GM18909 (cell line): Measurements from ENCODE around the gene NDUFAF7.
"Not testable (repeated sequence)": the region's sequence is repeated elsewhere in the genome, so short reads cannot be mapped to it uniquely, and the experiment has no call there.

Experiments
- ATAC-seq: cut with Tn5 transposase; IDR thresholded peaks from one replicate; pipeline ENCODE4 v1.9.1; 2021; ENCODE audit warnings: mild to moderate bottlenecking; ENCODE audit not compliant: unreplicated experiment, poor library complexity

Gene NDUFAF7, protein sequence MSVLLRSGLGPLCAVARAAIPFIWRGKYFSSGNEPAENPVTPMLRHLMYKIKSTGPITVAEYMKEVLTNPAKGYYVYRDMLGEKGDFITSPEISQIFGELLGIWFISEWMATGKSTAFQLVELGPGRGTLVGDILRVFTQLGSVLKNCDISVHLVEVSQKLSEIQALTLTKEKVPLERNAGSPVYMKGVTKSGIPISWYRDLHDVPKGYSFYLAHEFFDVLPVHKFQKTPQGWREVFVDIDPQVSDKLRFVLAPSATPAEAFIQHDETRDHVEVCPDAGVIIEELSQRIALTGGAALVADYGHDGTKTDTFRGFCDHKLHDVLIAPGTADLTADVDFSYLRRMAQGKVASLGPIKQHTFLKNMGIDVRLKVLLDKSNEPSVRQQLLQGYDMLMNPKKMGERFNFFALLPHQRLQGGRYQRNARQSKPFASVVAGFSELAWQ

GRCh38 chr2:37231241-37232130 is at the start of gene NDUFAF7, which contains the start of gene CEBPZ:
NDUFAF7 (plus strand) TSS chr2:37231658; CDS start chr2:37231706, 48 bp downstream.
CEBPZ (minus strand) TSS chr2:37231596; CDS start chr2:37231567, 29 bp downstream.
- peak; percentile 96 for ATAC-seq

GRCh38 chr2:37181726-37182684 is 49.5 kb upstream of the NDUFAF7 start:
- no peak for ATAC-seq

GRCh38 chr2:37188570-37188969 is 42.9 kb upstream of the NDUFAF7 start, which contains the start of gene SULT6B1:
SULT6B1 (minus strand) TSS chr2:37188670; CDS start chr2:37188640, 30 bp downstream.
- no peak for ATAC-seq

GRCh38 chr2:37189452-37190153 is 41.9 kb upstream of the NDUFAF7 start:
- ATAC-seq = no peak

DNA sequence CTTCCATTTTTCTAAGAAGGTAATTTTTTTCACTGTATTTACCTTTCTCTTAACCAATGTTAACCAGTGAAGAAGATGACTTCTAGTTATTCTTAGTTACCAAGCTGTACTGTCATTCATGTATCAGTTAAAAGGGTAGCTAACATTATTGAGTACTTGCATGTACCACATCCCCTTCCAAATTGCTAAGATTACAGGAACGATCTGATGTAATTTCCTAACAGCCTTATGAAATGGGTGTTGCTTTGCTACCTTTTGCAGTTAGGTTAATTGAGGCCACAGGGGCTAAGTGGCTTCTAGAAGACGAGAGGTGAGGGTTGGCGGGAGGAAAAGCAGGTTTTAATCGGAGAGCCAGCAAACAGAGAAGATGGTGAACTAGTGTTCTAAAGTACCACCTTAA is 41.2 kb upstream of the NDUFAF7 start:
- ATAC-seq = no peak

DNA sequence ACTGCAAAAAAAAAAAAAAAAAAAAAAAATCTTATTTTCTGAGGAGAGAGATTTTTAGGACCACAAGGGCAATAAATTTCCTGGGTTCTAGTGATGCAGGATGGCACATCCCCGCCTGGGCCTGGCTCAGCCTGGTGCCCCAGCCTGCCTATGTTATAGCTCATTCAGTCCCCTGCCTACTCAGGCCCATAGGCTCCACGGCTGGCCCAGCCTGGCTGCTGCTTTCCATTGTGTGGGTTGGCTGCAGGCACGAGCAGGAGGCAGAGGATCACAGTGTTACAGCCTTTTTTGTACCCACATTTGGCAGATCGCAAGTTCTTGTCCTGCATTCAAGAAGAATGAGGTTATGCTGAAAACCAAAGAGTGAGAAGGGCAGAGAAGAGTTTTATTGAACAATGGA is 40.2 kb upstream of the NDUFAF7 start:
- ATAC-seq = no peak

DNA sequence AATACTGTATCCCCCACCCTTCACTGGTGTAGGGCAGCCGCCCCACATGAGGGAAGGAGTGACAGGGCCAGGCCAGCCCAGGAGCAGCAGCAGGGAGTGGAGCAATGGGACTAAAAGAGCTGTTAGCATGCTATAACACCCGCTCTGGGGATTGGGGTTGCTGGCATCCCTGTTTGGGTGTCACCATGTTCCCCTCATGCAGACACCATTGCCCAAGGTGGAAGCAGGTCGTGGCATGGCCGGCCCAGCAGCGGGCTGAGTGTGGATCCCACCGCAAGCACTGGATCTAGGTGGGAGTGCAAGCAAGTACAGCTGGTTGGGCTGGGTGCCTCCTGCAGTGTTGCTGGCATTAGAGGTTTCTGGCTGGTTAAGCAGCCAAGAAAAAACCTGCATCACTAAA is 39.7 kb upstream of the NDUFAF7 start:
- ATAC-seq = no peak

DNA sequence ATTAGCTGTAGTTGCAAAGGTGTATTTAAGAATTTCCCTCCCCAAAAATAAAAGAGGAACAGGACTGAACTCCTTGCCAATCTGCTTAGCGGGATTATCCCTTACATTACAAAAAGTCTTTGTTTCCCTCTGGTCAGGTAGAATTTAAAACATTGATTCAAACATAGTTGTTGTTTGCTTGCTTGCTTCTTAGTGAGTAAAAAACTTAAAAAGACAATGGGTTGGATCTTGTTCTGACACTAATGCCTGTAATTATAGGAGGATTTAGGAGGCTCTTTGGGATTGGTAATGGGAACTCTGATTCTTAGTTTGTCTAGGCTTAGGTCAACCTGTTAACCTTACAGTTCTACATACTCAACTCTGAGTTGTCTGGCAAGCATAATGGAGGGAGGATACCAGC is 38.9 kb upstream of the NDUFAF7 start:
- no peak for ATAC-seq

DNA sequence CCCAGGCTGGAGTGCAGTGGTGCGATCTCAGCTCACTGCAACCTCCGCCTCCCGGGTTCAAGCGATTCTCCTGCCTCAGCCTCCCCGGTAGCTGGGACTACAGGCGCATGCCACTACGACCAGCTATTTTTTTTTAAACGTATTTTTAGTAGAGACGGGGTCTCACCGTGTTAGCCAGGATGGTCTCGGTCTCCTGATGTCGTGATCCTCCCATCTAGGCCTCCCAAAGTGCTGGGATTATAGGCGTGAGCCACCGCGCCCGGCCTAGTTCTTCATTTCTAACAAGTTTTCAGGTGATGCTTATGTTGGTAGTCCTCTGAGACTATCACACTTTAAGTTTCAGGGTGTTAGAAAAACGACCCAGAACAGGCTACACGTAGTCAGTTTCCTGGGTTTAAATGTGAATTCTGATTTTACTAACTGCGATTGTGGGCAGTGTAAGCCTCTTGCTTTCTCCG is 35.6 kb upstream of the NDUFAF7 start:
- ATAC-seq = not testable (repeated sequence)

GRCh38 chr2:37196320-37197195 is 34.9 kb upstream of the NDUFAF7 start, which contains the start of gene CEBPZOS:
CEBPZOS (plus strand) TSS chr2:37196496; CDS start chr2:37199705, 3,209 bp downstream.
- peak; percentile 84 for ATAC-seq

- no peak for ATAC-seq
Observed at GRCh38 chr2:37198681-37199065, 32.8 kb upstream of the NDUFAF7 start.

DNA sequence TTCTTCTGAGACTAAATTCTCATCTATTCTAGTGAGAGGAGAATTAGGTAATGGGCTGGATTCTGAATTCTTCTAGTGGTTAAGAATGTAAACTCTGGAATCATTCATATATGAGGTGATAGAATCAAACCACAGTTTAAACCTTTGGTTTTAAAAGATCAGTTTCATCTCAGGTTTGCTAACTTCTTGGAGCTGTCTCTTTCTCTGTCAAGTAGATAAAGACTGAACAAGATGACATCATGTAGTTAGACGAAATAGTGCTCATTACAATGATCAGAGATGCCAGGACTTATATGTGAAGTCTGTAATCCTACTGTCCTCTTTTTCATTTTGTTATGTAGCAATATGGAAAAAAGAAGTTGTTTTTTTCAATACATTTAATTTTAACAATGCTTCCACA is 30.2 kb upstream of the NDUFAF7 start:
- no peak for ATAC-seq

DNA sequence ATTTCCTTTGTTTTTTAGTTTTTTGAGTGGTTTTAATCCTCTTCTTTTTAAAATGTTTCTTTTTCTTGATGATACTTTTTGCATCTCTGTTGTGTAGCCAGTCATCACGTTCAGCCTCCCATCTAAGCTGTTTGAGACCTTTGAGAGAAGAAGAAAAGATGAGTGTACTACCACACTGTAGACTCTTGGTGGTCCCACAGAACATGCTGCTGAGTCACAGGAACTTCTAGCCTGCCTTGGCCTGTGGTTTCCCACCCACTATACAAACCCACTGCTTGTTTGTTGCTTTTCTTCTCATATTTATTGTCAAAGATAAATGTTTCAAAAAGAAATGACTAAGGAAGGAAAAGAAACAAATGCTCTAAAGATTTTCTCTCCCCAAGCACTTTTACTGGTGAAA is 29.7 kb upstream of the NDUFAF7 start:
- no peak for ATAC-seq

- no peak for ATAC-seq
Observed at GRCh38 chr2:37203708-37204107, 27.8 kb upstream of the NDUFAF7 start.

- ATAC-seq = not testable (repeated sequence)
Observed at GRCh38 chr2:37205071-37205661, 26.3 kb upstream of the NDUFAF7 start.

DNA sequence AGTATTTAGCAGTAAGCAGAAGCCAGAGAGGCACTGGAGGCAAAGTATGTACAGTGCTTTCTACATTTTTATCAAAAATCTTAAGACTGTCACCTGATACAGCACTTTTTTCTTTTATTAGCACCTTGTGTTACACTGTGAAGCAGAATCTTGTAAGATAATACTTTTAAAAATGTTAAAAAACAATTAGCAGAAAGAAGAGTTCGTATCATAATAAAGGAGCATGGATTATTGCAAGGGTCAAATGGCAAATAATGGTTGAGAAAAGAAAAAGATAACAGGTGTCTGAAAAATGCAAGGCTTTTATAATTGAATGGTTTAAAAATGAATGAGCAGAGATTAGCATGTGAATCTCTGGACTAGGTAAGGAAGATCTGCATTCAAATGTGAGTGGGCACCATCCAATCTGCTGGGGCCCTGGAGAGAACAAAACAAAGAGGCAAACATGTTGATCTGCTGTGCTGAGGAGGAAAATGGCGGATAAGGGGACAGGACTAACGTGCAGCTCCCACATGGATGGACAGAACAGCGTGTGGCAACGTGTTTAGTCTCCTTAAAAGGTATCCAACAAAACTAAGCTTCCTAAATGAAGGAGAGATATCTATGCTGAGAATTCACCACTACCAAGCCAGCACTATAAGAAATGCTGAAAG is 25.6 kb upstream of the NDUFAF7 start:
- ATAC-seq = no peak

DNA sequence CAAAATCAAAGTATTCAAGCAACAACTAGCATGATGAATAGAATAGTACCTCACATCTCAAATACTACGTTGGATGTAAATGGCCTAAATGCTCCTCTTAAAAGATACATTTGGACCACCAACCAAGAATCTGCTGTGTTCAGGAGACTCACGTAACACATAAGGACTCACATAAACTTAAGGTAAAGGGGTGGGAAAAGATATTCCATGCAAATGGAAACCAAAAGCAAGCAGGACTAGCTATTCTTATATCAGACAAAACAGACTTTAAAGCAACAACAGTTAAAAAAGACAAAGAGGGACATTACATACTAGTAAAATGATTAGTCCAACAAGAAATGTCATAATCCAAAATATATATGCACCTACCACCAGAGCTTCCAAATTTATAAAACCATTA is 24.7 kb upstream of the NDUFAF7 start:
- ATAC-seq = not testable (repeated sequence)
